HG03558 (cell line): ENCODE results near the gene GRK6.
"Not testable (repeated sequence)": the region's sequence is repeated elsewhere in the genome, so short reads cannot be mapped to it uniquely, and the experiment has no call there.

ENCODE experiments used
- ATAC-seq: cut with Tn5 transposase; IDR thresholded peaks from one replicate; pipeline ENCODE4 v1.9.1; 2021; ENCODE audit warnings: moderate number of reproducible peaks; ENCODE audit not compliant: unreplicated experiment; ENCODE audit errors: extremely low read depth

The GRK6 gene

GRCh38 chr5:177396807-177397206 is 29.7 kb upstream of the GRK6 start:
- ATAC-seq = no peak

GRCh38 chr5:177397875-177398390 is 28.5 kb upstream of the GRK6 start:
- ATAC-seq = no peak

- no peak for ATAC-seq
These were observed 26.2 kb upstream of the GRK6 start, which contains the start of gene PFN3 for GRCh38 chr5:177399997-177400868. Gene PFN3 (minus strand): TSS chr5:177400661. CDS start chr5:177400576, 85 bp downstream.

DNA sequence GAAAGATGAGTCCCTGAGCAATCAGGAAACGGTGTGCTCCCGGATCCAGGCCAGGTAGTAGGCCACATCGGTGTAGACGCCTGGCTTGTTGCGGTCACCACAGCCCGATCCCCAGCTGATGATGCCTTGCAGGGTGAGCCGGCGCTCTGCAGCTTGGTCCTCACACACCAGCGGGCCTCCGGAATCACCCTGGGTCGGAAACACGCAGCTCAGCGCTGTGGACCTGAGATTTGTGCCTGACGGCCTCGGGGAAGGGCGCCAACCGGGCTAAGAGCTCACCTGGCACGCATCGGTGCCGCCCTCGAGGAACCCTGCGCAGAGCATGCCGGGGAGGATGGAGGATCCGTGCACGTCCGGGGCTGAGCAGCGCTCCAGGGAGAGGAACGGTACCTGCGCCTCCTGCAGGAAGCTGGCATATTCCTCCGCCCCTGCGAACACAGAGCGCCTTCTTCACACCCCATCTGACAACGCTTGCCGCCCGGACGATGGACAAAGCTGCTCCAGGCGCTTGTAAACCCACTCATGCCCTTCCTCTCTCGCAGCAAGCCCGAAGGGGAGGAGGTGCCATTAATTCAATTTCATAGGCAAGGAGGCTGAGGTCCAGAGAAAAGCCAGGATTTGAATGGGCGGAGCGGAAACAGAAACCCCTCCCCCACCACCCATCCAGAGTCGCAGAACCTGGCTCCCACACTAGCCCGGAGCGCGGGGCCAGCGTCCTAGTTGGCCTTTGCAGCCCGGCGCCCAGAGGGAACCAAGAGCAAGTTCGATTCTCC is 24.0 kb upstream of the GRK6 start:
- ATAC-seq = no peak

- no peak for ATAC-seq
These were observed 23.2 kb upstream of the GRK6 start for GRCh38 chr5:177403102-177403791.

- peak; percentile 45 for ATAC-seq
These were observed 22.5 kb upstream of the GRK6 start for GRCh38 chr5:177403792-177404640.

- ATAC-seq = no peak
These were observed 21.8 kb upstream of the GRK6 start for GRCh38 chr5:177404641-177405179.

GRCh38 chr5:177405312-177405711 is 21.2 kb upstream of the GRK6 start:
- ATAC-seq = no peak

GRCh38 chr5:177405805-177406204 is 20.7 kb upstream of the GRK6 start:
- no peak for ATAC-seq

DNA sequence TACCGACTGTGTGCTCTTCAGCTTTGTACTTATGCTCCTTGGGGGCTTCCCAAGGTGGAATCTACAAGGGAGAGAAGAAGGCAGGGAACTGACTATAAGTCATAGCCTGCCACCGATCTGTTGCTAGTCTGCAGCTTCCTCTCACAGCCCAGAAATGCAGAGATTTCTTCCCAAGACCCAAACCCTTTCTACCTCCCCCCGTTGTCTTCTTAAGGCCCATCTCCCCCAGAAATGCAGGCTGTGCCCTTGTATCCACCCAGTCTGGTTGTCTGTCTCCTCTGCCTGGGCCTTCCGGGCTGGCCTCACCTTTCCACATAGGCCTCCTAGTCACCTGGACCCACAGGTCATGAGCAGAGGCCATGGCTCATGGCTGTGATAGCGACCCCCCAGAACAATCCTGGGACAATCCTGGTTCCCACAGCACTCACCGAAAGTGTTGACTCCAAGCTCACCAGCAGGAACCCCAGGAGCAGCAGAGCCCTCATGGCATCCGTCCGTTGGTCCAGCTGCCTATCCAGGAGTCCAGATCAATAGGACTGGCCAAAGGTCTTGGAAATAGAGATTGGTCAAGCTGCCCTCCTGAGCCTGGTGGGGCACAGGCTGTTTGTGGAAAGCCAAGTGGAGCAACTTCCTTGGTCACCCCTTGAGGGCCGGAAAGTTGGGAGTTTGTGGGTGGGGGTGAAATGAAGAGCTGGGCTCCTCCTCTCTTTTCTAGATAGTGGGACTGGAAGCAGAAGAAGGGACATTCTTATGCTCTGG is 17.3 kb upstream of the GRK6 start, which contains the start of gene F12:
TSS of gene F12 (minus strand) at position 522 of the 759 bp plus-strand sequence. CDS start at position 485, 37 bp downstream.
- no peak for ATAC-seq

DNA sequence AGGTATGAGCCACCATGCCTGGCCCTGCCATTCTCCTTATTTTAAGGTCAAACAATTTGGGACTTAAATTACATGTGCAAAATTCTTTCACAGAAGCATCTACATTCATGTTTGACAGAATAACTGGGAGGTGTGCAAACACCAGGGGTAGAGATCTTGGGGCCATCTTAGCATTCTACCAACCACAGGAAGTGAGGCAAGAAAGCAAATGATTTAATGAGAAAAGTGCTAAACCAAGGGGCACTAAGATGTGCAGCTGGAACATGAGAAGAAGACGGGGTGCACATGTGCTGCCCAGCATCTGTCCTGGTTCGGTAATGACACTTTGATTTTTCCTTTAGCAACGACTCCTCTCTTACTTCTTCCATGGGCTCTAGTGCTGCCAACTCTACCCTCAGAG is 15.9 kb upstream of the GRK6 start:
- no peak for ATAC-seq

- no peak for ATAC-seq
These were observed 13.8 kb upstream of the GRK6 start for GRCh38 chr5:177412603-177413233.

GRCh38 chr5:177414481-177414880 is 12.0 kb upstream of the GRK6 start:
- no peak for ATAC-seq

GRCh38 chr5:177417081-177417480 is 9.4 kb upstream of the GRK6 start:
- ATAC-seq = not testable (repeated sequence)

- no peak for ATAC-seq
These were observed 7.4 kb upstream of the GRK6 start for GRCh38 chr5:177419046-177419445.

GRCh38 chr5:177420472-177420871 is 6.0 kb upstream of the GRK6 start:
- not testable (repeated sequence) for ATAC-seq

DNA sequence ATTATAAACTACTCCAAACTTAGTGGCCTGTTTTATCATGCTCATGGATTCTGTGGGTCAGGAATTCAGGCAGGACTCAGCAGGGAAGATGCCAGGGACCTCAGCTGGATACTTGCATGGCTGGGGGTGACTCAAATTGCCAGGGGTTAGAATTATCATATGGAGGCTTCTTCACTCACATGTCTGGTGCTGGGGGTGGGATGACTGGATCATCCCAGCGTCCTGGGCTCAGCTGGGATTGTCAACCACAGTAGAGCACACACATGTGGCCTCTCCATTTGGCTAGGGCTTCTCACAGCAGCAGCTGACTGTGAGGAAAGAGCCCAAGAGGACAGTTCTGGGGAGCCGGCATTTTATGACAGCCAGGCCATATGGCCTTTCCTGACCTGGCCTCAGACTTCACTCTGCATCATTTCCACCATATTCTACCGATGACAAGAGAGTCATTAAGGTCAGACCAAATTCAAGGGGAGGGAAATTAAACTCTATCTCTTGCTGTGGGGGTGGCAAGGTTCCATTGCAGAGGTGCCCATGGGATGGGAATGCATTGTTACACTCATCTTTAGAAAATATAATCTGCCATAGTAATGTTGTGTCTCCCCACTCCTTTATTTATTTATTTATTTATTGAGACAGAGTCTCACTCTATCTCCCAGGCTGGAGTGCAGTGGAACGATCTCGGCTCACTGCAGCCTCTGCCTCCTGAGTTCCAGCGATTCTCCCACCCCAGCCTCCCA is 5.2 kb upstream of the GRK6 start:
- no peak for ATAC-seq
